ENCODE results near the gene PEX14.

- TF ChIP-seq YY1 (IDR thresholded peaks at IDR 0.05; ENCODE audit: low read depth, low read length) (no peak), CTCF (IDR thresholded peaks at IDR 0.05 in 2 of 3, conservative IDR thresholded peaks at IDR 0.05 in 1 of 3; ENCODE audit: control insufficient read depth in 2 of 3, extremely low read depth in 1 of 3, insufficient read depth in 1 of 3, low read depth in 3 of 3, low read length in 3 of 3) (no peak), HSF1 (IDR thresholded peaks at IDR 0.05; ENCODE audit: low read depth, low read length) (no peak), ZBTB40 (IDR thresholded peaks at IDR 0.05; ENCODE audit: borderline replicate concordance) (no peak; the same call in 1 of the 2 replicates), NR2C2 (IDR thresholded peaks at IDR 0.05; ENCODE audit: borderline replicate concordance, control insufficient read depth, insufficient read length, low read depth) (no peak), USF1 (IDR thresholded peaks at IDR 0.05; ENCODE audit: borderline replicate concordance, extremely low read length, insufficient read depth, low read depth, low read length) (no peak), POLR2A (IDR thresholded peaks at IDR 0.05; ENCODE audit: low read depth, low read length) (no peak)
These were observed 36.1 kb downstream of the PEX14 start for GRCh38 chr1:10510520-10511493.
